GM18526 (cell line): ENCODE results near the gene APOA4.
A peak's percentile ranks its signal among the peaks of the same experiment; 100 is the strongest.

Experiments
- POLR2A ChIP-seq: IDR thresholded peaks from 3 replicates; pipeline ENCODE4 v1.6.1; 2011; ENCODE audit not compliant: insufficient read length; ENCODE audit errors: extremely low read depth

The APOA4 gene

DNA sequence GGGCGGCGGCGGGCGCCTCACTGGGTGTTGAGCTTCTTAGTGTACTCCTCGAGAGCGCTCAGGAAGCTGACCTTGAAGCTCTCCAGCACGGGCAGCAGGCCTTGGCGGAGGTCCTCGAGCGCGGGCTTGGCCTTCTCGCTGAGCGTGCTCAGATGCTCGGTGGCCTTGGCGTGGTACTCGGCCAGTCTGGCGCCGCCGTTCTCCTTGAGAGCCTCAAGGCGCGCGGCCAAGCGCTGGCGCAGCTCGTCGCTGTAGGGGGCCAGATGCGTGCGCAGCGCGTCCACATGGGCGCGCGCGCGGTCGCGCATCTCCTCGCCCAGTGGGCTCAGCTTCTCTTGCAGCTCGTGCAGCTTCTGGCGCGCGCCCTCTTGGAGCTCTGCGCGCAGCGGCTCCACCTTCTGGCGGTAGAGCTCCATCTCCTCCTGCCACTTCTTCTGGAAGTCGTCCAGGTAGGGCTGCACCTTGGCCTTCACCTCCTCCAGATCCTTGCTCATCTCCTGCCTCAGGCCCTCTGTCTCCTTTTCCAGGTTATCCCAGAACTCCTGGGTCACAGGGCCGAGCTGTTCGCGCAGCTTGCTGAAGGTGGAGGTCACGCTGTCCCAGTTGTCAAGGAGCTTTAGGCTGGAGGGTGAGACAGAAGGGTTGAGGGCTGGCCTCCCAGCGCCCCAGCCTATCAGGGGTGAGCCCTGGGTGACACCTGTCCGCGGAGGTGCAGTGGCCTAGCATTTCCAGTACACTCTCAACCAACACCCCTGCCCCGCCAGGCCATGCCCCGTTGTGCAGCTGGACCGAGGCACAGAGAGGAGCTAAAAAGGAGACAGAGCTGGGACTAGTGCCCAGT, 12.9 kb upstream of the APOA4 start:
- TF ChIP-seq POLR2A = peak; percentile 22

DNA sequence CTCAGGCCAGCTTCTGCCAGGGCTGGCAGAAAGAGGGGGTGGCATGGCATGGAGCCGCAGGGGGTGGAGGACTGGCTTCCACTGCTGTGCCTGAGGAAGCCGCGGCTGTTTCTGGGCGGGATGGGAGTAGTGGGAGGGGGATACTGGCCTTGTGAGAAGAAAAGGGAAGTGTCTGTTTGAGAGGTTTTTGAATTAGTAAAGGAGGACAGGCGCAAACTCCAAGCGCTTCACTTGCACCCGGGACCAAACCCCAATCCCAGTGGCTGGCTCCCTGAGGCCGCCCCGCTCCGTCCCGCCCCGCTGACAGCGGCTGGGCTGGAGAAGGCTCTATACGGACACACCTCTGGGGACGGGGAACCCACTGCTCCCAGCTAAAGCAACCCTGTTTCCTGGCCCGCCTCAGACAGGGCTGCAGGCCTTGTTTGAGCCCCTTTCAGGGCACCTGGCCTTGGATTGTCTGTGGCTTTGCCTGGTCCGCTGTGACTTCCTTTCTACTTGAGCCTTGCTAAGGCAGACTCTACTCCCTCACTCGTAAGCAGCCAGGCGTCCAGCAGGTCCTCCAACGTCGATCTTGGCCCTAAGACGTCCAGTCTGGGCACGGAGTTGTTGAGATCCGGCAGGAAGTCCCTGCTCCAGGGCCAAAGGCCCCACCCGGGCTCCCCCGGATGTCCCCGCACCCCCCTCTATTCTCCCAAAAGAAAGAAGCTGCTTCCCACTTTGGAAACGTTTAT, 12.1 kb upstream of the APOA4 start:
- no peak for TF ChIP-seq POLR2A

DNA sequence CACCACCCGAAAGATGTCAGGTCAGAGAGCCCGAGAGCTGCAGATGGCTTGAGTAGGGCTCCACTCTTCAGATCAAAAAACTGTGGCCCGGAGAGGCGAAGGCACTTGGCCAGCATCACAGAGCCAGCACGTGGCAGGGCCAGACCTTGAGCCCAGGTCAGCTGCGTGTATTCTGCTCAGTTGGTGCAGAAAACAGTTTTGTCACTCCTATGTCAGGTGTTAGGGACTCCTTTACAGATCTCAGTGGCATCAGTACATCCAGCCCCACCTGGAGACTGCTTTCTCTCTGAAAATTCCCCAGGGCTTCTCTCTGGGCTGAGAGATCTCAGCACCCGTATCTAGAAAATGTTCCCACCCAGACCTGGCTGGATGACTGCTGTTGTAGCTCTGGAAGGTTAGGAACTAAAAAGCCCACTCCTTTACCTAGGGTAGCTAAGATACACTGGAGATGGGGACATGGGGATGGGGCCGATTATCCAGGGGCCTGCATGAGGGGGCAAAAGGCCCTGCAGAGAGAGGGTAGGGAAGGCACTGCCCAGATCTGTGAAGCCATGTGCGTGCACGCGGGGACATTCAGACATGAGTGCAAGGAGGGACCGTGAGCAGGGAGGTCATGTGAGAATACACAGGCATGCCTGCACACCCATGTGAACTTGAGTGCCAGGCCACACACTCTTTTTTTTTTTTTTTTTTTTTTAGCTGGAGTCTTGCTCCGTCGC, 10.9 kb upstream of the APOA4 start:
- no peak for TF ChIP-seq POLR2A

DNA sequence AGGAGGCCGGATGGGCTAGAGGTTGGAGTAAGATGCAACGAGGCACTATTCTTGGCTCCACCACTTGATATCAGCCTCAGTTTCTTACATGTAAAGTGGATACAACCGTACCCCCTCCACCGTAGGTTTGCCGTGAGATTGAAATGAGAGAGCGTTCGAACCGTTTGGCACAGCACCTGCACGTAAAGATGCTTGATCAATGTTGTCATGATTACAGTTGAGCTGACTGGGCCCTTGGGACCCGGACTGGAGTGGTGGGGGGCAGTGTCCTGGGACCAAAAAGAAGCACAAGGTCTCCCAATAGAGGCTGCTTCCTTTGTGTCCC, 10.3 kb upstream of the APOA4 start:
- TF ChIP-seq POLR2A = no peak

DNA sequence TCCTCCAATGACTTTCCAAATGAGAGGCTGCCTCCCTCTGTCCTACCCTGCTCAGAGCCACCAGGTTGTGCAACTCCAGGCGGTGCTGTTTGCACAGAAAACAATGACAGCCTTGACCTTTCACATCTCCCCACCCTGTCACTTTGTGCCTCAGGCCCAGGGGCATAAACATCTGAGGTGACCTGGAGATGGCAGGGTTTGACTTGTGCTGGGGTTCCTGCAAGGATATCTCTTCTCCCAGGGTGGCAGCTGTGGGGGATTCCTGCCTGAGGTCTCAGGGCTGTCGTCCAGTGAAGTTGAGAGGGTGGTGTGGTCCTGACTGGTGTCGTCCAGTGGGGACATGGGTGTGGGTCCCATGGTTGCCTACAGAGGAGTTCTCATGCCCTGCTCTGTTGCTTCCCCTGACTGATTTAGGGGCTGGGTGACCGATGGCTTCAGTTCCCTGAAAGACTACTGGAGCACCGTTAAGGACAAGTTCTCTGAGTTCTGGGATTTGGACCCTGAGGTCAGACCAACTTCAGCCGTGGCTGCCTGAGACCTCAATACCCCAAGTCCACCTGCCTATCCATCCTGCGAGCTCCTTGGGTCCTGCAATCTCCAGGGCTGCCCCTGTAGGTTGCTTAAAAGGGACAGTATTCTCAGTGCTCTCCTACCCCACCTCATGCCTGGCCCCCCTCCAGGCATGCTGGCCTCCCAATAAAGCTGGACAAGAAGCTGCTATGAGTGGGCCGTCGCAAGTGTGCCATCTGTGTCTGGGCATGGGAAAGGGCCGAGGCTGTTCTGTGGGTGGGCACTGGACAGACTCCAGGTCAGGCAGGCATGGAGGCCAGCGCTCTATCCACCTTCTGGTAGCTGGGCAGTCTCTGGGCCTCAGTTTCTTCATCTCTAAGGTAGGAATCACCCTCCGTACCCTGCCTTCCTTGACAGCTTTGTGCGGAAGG, 9.5 kb upstream of the APOA4 start:
- no peak for TF ChIP-seq POLR2A

DNA sequence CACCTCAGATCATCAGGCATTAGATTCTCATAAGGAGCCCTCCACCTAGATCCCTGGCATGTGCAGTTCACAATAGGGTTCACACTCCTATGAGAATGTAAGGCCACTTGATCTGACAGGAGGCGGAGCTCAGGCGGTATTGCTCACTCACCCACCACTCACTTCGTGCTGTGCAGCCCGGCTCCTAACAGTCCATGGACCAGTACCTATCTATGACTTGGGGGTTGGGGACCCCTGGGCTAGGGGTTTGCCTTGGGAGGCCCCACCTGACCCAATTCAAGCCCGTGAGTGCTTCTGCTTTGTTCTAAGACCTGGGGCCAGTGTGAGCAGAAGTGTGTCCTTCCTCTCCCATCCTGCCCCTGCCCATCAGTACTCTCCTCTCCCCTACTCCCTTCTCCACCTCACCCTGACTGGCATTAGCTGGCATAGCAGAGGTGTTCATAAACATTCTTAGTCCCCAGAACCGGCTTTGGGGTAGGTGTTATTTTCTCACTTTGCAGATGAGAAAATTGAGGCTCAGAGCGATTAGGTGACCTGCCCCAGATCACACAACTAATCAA, 8.8 kb upstream of the APOA4 start:
- no peak for TF ChIP-seq POLR2A

DNA sequence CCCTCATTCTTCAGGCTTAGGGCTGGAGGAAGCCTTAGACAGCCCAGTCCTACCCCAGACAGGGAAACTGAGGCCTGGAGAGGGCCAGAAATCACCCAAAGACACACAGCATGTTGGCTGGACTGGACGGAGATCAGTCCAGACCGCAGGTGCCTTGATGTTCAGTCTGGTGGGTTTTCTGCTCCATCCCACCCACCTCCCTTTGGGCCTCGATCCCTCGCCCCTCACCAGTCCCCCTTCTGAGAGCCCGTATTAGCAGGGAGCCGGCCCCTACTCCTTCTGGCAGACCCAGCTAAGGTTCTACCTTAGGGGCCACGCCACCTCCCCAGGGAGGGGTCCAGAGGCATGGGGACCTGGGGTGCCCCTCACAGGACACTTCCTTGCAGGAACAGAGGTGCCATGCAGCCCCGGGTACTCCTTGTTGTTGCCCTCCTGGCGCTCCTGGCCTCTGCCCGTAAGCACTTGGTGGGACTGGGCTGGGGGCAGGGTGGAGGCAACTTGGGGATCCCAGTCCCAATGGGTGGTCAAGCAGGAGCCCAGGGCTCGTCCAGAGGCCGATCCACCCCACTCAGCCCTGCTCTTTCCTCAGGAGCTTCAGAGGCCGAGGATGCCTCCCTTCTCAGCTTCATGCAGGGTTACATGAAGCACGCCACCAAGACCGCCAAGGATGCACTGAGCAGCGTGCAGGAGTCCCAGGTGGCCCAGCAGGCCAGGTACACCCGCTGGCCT, 7.2 kb upstream of the APOA4 start:
- no peak for TF ChIP-seq POLR2A

DNA sequence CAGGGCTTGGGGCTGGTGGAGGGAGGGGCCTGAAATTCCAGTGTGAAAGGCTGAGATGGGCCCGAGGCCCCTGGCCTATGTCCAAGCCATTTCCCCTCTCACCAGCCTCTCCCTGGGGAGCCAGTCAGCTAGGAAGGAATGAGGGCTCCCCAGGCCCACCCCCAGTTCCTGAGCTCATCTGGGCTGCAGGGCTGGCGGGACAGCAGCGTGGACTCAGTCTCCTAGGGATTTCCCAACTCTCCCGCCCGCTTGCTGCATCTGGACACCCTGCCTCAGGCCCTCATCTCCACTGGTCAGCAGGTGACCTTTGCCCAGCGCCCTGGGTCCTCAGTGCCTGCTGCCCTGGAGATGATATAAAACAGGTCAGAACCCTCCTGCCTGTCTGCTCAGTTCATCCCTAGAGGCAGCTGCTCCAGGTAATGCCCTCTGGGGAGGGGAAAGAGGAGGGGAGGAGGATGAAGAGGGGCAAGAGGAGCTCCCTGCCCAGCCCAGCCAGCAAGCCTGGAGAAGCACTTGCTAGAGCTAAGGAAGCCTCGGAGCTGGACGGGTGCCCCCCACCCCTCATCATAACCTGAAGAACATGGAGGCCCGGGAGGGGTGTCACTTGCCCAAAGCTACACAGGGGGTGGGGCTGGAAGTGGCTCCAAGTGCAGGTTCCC, 6.5 kb upstream of the APOA4 start, which contains the start of gene APOC3:
APOC3 (plus strand) TSS at position 383 of the 659 bp plus-strand sequence. CDS start 676 bp downstream, outside the sequence.
- TF ChIP-seq POLR2A = no peak

DNA sequence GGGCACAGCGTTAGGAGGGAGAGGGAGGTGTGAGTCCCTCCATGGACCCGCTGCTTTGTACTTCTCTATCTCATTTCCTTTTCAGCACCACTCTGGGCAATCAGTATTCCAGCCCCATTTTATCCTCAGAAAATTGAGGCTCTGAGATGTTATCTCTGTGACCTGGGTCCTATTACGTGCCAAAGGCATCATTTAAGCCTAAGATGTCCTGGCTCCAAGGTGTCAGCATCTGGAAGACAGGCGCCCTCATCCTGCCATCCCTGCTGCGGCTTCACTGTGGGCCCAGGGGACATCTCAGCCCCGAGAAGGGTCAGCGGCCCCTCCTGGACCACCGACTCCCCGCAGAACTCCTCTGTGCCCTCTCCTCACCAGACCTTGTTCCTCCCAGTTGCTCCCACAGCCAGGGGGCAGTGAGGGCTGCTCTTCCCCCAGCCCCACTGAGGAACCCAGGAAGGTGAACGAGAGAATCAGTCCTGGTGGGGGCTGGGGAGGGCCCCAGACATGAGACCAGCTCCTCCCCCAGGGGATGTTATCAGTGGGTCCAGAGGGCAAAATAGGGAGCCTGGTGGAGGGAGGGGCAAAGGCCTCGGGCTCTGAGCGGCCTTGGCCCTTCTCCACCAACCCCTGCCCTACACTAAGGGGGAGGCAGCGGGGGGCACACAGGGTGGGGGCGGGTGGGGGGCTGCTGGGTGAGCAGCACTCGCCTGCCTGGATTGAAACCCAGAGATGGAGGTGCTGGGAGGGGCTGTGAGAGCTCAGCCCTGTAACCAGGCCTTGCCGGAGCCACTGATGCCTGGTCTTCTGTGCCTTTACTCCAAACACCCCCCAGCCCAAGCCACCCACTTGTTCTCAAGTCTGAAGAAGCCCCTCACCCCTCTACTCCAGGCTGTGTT, 5.8 kb upstream of the APOA4 start:
- TF ChIP-seq POLR2A = no peak

DNA sequence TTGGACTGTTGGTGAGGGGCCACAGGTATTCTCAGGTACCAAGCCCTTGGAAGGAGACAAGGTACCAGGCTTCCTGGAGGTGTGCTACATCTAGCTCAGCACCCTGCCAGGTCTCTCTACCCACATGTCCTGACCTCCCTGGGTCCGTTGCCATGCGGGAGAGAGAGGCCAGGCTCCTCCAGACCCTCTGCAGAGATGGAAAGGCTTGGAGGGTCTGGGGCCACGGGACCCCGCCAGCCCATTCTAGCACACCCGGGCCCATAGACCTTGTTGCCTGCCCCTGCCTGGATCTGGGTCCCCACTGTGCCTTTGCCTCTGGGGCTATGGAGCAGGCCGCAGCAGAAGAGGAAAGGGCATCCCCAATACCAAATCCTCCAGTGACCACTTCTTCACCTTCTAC, 4.4 kb upstream of the APOA4 start:
- TF ChIP-seq POLR2A = no peak

DNA sequence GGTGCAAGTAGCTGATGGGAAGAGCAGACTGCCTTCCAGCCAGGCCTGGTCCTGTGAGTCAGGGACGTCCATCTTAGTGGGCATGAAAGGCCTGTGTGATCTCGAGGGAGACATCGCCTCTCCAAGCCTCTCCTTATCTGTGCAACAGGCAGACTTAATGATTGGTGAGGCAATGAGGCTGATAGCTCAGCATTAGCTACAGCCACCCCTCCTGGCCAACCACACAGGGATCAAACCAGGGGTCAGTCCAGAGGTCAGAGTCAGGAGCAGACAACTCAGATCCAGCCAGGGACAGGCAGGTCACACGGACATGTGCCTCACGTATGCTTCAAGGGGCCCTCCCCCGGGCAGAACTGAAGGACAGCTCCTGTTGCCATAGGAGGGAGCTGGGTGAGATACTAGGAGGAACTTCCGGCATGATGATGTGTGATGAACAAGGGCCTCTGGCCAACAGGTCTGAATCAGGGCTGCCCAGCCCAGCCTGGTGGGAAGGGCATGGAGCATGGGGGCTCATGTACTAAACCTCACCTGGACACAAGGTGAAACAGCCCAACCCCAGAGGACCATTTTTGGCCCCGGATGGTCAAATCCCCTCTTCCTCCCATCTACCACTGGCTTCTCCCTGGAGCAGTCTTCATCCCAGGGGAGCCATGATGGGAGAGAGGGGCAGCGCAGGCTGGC, 3.8 kb upstream of the APOA4 start:
- no peak for TF ChIP-seq POLR2A
